Measurements from ENCODE around the gene IMP4. TPM values are rescaled to one million over a fixed set of nuclear protein-coding genes. Genes with fewer than 3 reads are reported as not detected.

Gene IMP4
- total and polyA plus RNA-seq, 2 donors (not counting 3 experiments of a cell fraction or from before 2014, with no cell fraction given) = 74.0 to 149 TPM

- Histone ChIP-seq H3K4me2 (ENCODE audit: insufficient read depth, low read length) (no peak overlapping the region), H3K36me3 (ENCODE audit: control insufficient read depth in 2 of 2, extremely low read depth in 1 of 2, insufficient read depth in 2 of 2, low read length in 2 of 2) (peaks cover 12 to 22% of the 10 kb centered on the region in 2 experiments), H3K4me1 (ENCODE audit: control insufficient read depth, extremely low read depth, insufficient read depth, low read length) (peaks cover 5% of the 10 kb centered on the region), H3K4me3 (replicated peaks in 1 of 3; ENCODE audit: insufficient read depth in 1 of 3, low read depth in 1 of 3, low read length in 3 of 3) (no peak overlapping the region), H3K9me3 (replicated peaks; ENCODE audit: control insufficient read depth, insufficient read depth, low read length) (no peaks in the 10 kb centered on the region), H3K27me3 (ENCODE audit: control insufficient read depth in 2 of 2, insufficient read depth in 2 of 2, low read length in 2 of 2) (no peaks in the 10 kb centered on the region), H3K9ac (replicated peaks; ENCODE audit: extremely low read depth, insufficient read depth, low read length) (no peak overlapping the region), H3K9me1 (replicated peaks; ENCODE audit: control insufficient read depth, extremely low read depth, insufficient read depth, low read length) (no peaks in the 10 kb centered on the region), H3K27ac (ENCODE audit: insufficient read depth, low read depth, low read length) (no peak overlapping the region), H3K79me2 (ENCODE audit: control insufficient read depth, insufficient read depth, low read length) (peaks cover 14% of the 10 kb centered on the region), H2AFZ (ENCODE audit: low read depth, low read length) (no peak overlapping the region), H4K20me1 (replicated peaks; ENCODE audit: control insufficient read depth, extremely low read depth, insufficient read depth, low read length) (no peaks in the 10 kb centered on the region)
- dilution Hi-C loops (cut with MboI; ENCODE audit: extremely low pct_ligation_motif_present, low sequenced_read_pairs) = no loop called here
- DNase-seq (ENCODE audit: low read depth, low spot score) = no peak
- ChIA-PET POLR2A (no interaction called here), CTCF (no interaction called here)
- no TSS peak for BruUV-seq (replicated peaks)
- TF ChIP-seq CTCF (IDR thresholded peaks at IDR 0.05; ENCODE audit: extremely low read depth in 1 of 2, insufficient read depth in 1 of 2, low read depth in 1 of 2, low read length in 2 of 2) (no peak), POLR2A (IDR thresholded peaks at IDR 0.05; ENCODE audit: low read depth, low read length) (no peak), EZH2 (IDR thresholded peaks at IDR 0.05; ENCODE audit: borderline replicate concordance, low read depth, low read length, severe bottlenecking) (no peak), MAX (IDR thresholded peaks at IDR 0.05; ENCODE audit: insufficient read depth, insufficient read length) (no peak), POLR2AphosphoS5 (IDR thresholded peaks at IDR 0.05; ENCODE audit: insufficient read depth, low read depth, low read length) (no peak), FOS (IDR thresholded peaks at IDR 0.05; ENCODE audit: borderline replicate concordance, insufficient read depth, low read length) (no peak), MYC (IDR thresholded peaks at IDR 0.05; ENCODE audit: low read depth, low read length) (no peak), JUN (IDR thresholded peaks at IDR 0.05; ENCODE audit: borderline replicate concordance, insufficient read depth, insufficient read length, low read depth) (no peak), GATA2 (IDR thresholded peaks at IDR 0.05; ENCODE audit: insufficient read depth, insufficient read length, low read depth, low read length) (no peak)
- no peak for FAIRE-seq
- intact Hi-C loops (cut with micrococcal nuclease) = loop anchor here (10.0 kb wide), 1 partner anchor 750 kb away; the partner anchor contains the start of gene FAM168B
These were observed 1.9 kb downstream of the IMP4 start for GRCh38 chr2:130344578-130344977.

Measured in endothelial cell of umbilical vein (primary cell).